ENCODE measurements around the gene FAM90A1. TPM values are rescaled to one million over a fixed set of nuclear protein-coding genes. Genes with fewer than 3 reads are reported as not detected.
"Not testable (repeated sequence)": the region's sequence is repeated elsewhere in the genome, so short reads cannot be mapped to it uniquely, and the experiment has no call there.

The FAM90A1 gene
- total RNA-seq, 1 experiment from 2014 or later, result 0.09 TPM

DNA sequence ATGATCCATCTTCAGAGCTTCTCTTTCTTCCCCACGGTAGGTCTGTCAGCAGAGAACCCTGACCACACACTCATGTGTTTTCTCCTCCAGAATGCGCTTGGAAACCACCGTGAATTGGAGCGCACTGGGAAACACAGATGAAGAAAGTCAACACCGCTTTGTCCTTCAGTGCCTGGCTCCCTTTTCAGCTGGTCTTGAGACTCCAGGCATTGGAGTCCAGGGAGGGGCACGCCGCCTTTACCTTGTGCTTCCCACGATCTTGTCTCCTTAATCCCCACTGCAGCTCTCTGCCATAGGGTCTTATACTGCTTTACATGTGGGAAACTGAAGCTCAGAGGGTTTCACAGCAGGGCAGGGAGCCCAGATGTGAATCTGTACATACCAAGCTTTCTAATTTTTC, 1.1 kb downstream of the FAM90A1 start:
- Histone ChIP-seq H3T11ph (ENCODE audit: low read length) (no peak overlapping the region), H2BK15ac (ENCODE audit: low read depth, low read length) (no peak overlapping the region), H4K8ac (replicated peaks; ENCODE audit: insufficient read length, low read depth, low read length) (no peak overlapping the region), H2BK5ac (ENCODE audit: insufficient read length, low read length) (no peak overlapping the region), H4K20me1 (ENCODE audit: control insufficient read depth, insufficient read depth, insufficient read length) (no peaks in the 10 kb centered on the region), H3K79me1 (ENCODE audit: insufficient read depth, low read depth, low read length, poor library complexity, severe bottlenecking) (no peaks in the 10 kb centered on the region), H3K27me3 (ENCODE audit: insufficient read depth, low read length) (no peaks in the 10 kb centered on the region), H3K23me2 (ENCODE audit: insufficient read length, low read depth, low read length, poor library complexity, severe bottlenecking) (no peaks in the 10 kb centered on the region), H4K91ac (ENCODE audit: insufficient read length, low read depth, low read length) (no peak overlapping the region), H3K4ac (ENCODE audit: low read depth, low read length) (no peak overlapping the region), H3K9ac (ENCODE audit: extremely low read depth, insufficient read length, low read length) (no peak overlapping the region), H3K27ac (ENCODE audit: insufficient read length, low read depth, low read length) (no peak overlapping the region), H3K79me2 (ENCODE audit: insufficient read depth, low read length) (no peaks in the 10 kb centered on the region), H2AK5ac (ENCODE audit: insufficient read length, low read length) (no peak overlapping the region), H2AFZ (ENCODE audit: low read length) (no peak overlapping the region), H3K4me2 (ENCODE audit: insufficient read depth, insufficient read length, low read length) (no peak overlapping the region), H2BK120ac (ENCODE audit: low read depth, low read length, poor library complexity, severe bottlenecking) (no peak overlapping the region), H3K23ac (ENCODE audit: insufficient read length, low read depth, low read length) (no peak overlapping the region), H2BK20ac (ENCODE audit: low read depth, low read length, poor library complexity, severe bottlenecking) (no peak overlapping the region), H3K9me3 (ENCODE audit: control insufficient read depth, low read depth, low read length) (no peaks in the 10 kb centered on the region), H3K4me1 (ENCODE audit: insufficient read depth, low read length) (no peaks in the 10 kb centered on the region), H4K5ac (ENCODE audit: insufficient read length, low read depth, low read length) (no peak overlapping the region), H3K56ac (ENCODE audit: insufficient read length, low read depth, low read length) (no peak overlapping the region), H3K14ac (ENCODE audit: insufficient read depth, low read length) (no peak overlapping the region), H3K18ac (ENCODE audit: insufficient read length, low read depth, low read length) (no peak overlapping the region), H2BK12ac (ENCODE audit: insufficient read length, low read depth, low read length) (no peak overlapping the region)
- Mint-ChIP-seq H3K36me3 (ENCODE audit: insufficient read depth in 1 of 3, low read depth in 3 of 3) (peaks cover 0 to 4% (median 1%) of the 10 kb centered on the region in 3 experiments; a peak in 1 of 7 replicates), H3K27me3 (ENCODE audit: low read depth) (peaks cover 10% of the 10 kb centered on the region), H3K4me1 (peaks cover 7 to 13% of the 10 kb centered on the region in 2 experiments), H3K9me3 (peaks cover 3 to 4% of the 10 kb centered on the region in 2 experiments; a peak in 4 of 5 replicates), H3K27ac (no peak overlapping the region), H3K4me3 (no peak overlapping the region)
- TF ChIP-seq, protein P1, sequence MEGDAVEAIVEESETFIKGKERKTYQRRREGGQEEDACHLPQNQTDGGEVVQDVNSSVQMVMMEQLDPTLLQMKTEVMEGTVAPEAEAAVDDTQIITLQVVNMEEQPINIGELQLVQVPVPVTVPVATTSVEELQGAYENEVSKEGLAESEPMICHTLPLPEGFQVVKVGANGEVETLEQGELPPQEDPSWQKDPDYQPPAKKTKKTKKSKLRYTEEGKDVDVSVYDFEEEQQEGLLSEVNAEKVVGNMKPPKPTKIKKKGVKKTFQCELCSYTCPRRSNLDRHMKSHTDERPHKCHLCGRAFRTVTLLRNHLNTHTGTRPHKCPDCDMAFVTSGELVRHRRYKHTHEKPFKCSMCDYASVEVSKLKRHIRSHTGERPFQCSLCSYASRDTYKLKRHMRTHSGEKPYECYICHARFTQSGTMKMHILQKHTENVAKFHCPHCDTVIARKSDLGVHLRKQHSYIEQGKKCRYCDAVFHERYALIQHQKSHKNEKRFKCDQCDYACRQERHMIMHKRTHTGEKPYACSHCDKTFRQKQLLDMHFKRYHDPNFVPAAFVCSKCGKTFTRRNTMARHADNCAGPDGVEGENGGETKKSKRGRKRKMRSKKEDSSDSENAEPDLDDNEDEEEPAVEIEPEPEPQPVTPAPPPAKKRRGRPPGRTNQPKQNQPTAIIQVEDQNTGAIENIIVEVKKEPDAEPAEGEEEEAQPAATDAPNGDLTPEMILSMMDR (conservative IDR thresholded peaks at IDR 0.05), result no peak
- DNase-seq, result no peak
- no CpG with 5 or more reads among the region's 8 CpGs for WGBS (ENCODE audit: extremely low coverage, insufficient read length, low lambda C conversion rate)

DNA sequence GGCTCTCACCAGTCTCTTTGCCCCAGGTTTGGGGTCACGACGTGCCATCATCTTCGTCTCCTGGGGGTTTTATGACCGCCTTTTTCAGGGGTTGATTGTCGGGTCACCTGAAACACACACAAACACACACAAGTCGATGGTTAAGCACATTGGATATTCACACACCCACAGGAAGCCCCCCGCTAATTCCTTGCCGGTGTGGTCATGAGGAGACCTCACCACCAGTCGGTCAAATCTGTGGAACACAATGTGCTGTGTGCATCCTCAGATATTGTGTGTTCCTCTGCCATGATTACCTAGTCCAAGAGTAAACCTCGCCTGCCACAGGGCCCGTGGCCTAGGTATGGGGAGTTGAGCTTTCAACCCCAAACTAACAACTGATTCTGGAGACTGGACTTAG, 2.6 kb downstream of the FAM90A1 start:
- not testable (repeated sequence) for H4K8ac ChIP-seq (replicated peaks; ENCODE audit: insufficient read length, low read depth, low read length); H2BK15ac ChIP-seq (ENCODE audit: low read depth, low read length); H3K56ac ChIP-seq (ENCODE audit: insufficient read length, low read depth, low read length); H3K9ac ChIP-seq (ENCODE audit: extremely low read depth, insufficient read length, low read length); H2BK120ac ChIP-seq (ENCODE audit: low read depth, low read length, poor library complexity, severe bottlenecking); H2AFZ ChIP-seq (ENCODE audit: low read length); H3T11ph ChIP-seq (ENCODE audit: low read length); H2BK20ac ChIP-seq (ENCODE audit: low read depth, low read length, poor library complexity, severe bottlenecking); H2BK5ac ChIP-seq (ENCODE audit: insufficient read length, low read length); DNase-seq; H4K20me1 ChIP-seq (ENCODE audit: control insufficient read depth, insufficient read depth, insufficient read length); H3K23me2 ChIP-seq (ENCODE audit: insufficient read length, low read depth, low read length, poor library complexity, severe bottlenecking); H4K5ac ChIP-seq (ENCODE audit: insufficient read length, low read depth, low read length); H2BK12ac ChIP-seq (ENCODE audit: insufficient read length, low read depth, low read length); H3K4ac ChIP-seq (ENCODE audit: low read depth, low read length); H3K79me2 ChIP-seq (ENCODE audit: insufficient read depth, low read length); H3K18ac ChIP-seq (ENCODE audit: insufficient read length, low read depth, low read length); H3K36me3 Mint-ChIP-seq (ENCODE audit: insufficient read depth in 1 of 3, low read depth in 3 of 3); H3K79me1 ChIP-seq (ENCODE audit: insufficient read depth, low read depth, low read length, poor library complexity, severe bottlenecking); H3K4me2 ChIP-seq (ENCODE audit: insufficient read depth, insufficient read length, low read length); H3K27ac ChIP-seq (ENCODE audit: insufficient read length, low read depth, low read length); H3K23ac ChIP-seq (ENCODE audit: insufficient read length, low read depth, low read length); H3K9me3 Mint-ChIP-seq; H3K27ac Mint-ChIP-seq; H3K9me3 ChIP-seq (ENCODE audit: control insufficient read depth, low read depth, low read length); H3K14ac ChIP-seq (ENCODE audit: insufficient read depth, low read length); H3K27me3 ChIP-seq (ENCODE audit: insufficient read depth, low read length); H3K4me1 ChIP-seq (ENCODE audit: insufficient read depth, low read length); H2AK5ac ChIP-seq (ENCODE audit: insufficient read length, low read length); H4K91ac ChIP-seq (ENCODE audit: insufficient read length, low read depth, low read length); H3K4me3 Mint-ChIP-seq
- H3K4me1 Mint-ChIP-seq, result peaks cover 4 to 10% of the 10 kb centered on the region in 2 experiments
- peaks cover 15% of the 10 kb centered on the region for H3K27me3 Mint-ChIP-seq (ENCODE audit: low read depth)
- no CpG with 5 or more reads among the region's 11 CpGs for WGBS (ENCODE audit: extremely low coverage, insufficient read length, low lambda C conversion rate)

Data from H9 (cell line).